Subcutaneous abdominal adipose tissue (tissue), 5 donors: ENCODE results near the gene NSMCE1.

Source experiments
- H3K27ac ChIP-seq: one replicate; pipeline ENCODE4 v1.7.0; 2013; ENCODE audit warnings: low read depth, mild to moderate bottlenecking, inconsistent platforms, low read length, moderate library complexity
- H3K27me3 ChIP-seq, 5 donors: one replicate each; pipeline ENCODE4 v1.7.0; 2013; ENCODE audit warnings: low read length in 5 of 5, inconsistent platforms in 1 of 5; ENCODE audit not compliant: control insufficient read depth in 5 of 5, insufficient read depth in 4 of 5
- H3K36me3 ChIP-seq, 5 donors: one replicate each; pipeline ENCODE4 v1.7.0; 2013; ENCODE audit warnings: low read length in 5 of 5; ENCODE audit not compliant: control insufficient read depth in 5 of 5, insufficient read depth in 5 of 5
- H3K4me1 ChIP-seq, 5 donors: one replicate each; pipeline ENCODE4 v1.7.0; 2013; ENCODE audit warnings: low read length in 5 of 5, mild to moderate bottlenecking in 3 of 5, moderate library complexity in 1 of 5; ENCODE audit not compliant: control insufficient read depth in 5 of 5, insufficient read depth in 5 of 5
- H3K4me3 ChIP-seq, 5 donors: one replicate each; pipeline ENCODE4 v1.7.0; 2013; ENCODE audit warnings: low read length in 5 of 5, low read depth in 1 of 5
- H3K9ac ChIP-seq, 5 donors: one replicate each; pipeline ENCODE4 v1.7.0; 2013; ENCODE audit warnings: low read length in 5 of 5, mild to moderate bottlenecking in 4 of 5, moderate library complexity in 3 of 5
- H3K9me3 ChIP-seq, 5 donors: one replicate each; pipeline ENCODE4 v1.7.0; 2013; ENCODE audit warnings: low read length in 5 of 5; ENCODE audit not compliant: control insufficient read depth in 5 of 5
- donor health status: healthy.
- donor health status: healthy.
- donor health status: healthy.
- donor health status: healthy.
- donor health status: healthy.

Gene NSMCE1

GRCh38 chr16:27220527-27220926, 48.0 kb downstream of the NSMCE1 start:
- Histone ChIP-seq H3K27ac (no peak overlapping the region), H3K4me3 (no peak overlapping the region), H3K9me3 (no peaks in the 10 kb centered on the region), H3K36me3 (peaks cover 0 to 57% (median 29%) of the 10 kb centered on the region in 5 donors), H3K4me1 (peaks cover 0 to 19% (median 13%) of the 10 kb centered on the region in 5 donors), H3K27me3 (no peaks in the 10 kb centered on the region), H3K9ac (no peak overlapping the region)

- H3K4me3 ChIP-seq = no peak overlapping the region
- no peak overlapping the region for H3K27ac ChIP-seq
- H3K36me3 ChIP-seq = peaks cover 0 to 57% (median 26%) of the 10 kb centered on the region in 5 donors
- no peaks in the 10 kb centered on the region for H3K27me3 ChIP-seq
- H3K4me1 ChIP-seq = peaks cover 0 to 19% (median 13%) of the 10 kb centered on the region in 5 donors
- H3K9me3 ChIP-seq = no peaks in the 10 kb centered on the region
- H3K9ac ChIP-seq = no peak overlapping the region
These were observed 48.5 kb downstream of the NSMCE1 start for GRCh38 chr16:27220120-27220519.

- Histone ChIP-seq H3K4me1 (peaks cover 0 to 19% (median 13%) of the 10 kb centered on the region in 5 donors), H3K9me3 (no peaks in the 10 kb centered on the region), H3K4me3 (no peak overlapping the region), H3K27me3 (no peaks in the 10 kb centered on the region), H3K36me3 (peaks cover 0 to 57% (median 16%) of the 10 kb centered on the region in 5 donors), H3K27ac (no peak overlapping the region), H3K9ac (no peak overlapping the region)
These were observed 49.4 kb downstream of the NSMCE1 start for GRCh38 chr16:27219161-27219560.

GRCh38 chr16:27218756-27219155, 49.8 kb downstream of the NSMCE1 start:
- Histone ChIP-seq H3K9ac (no peak overlapping the region), H3K27me3 (no peaks in the 10 kb centered on the region), H3K9me3 (no peaks in the 10 kb centered on the region), H3K4me1 (peaks cover 0 to 19% (median 13%) of the 10 kb centered on the region in 5 donors), H3K27ac (no peak overlapping the region), H3K36me3 (peaks cover 0 to 53% (median 16%) of the 10 kb centered on the region in 5 donors), H3K4me3 (no peak overlapping the region)

- Histone ChIP-seq H3K36me3 (peaks cover 0 to 51% (median 16%) of the 10 kb centered on the region in 5 donors), H3K9ac (no peak overlapping the region)
These were observed 51.3 kb downstream of the NSMCE1 start for GRCh38 chr16:27217256-27217655.

GRCh38 chr16:27216297-27216885, 52.2 kb downstream of the NSMCE1 start:
- no peak overlapping the region for H3K4me3 ChIP-seq
- no peak overlapping the region for H3K9ac ChIP-seq
- peaks cover 0 to 53% (median 17%) of the 10 kb centered on the region in 5 donors for H3K36me3 ChIP-seq
- H3K27ac ChIP-seq = no peak overlapping the region
- no peaks in the 10 kb centered on the region for H3K9me3 ChIP-seq
- no peaks in the 10 kb centered on the region for H3K4me1 ChIP-seq
- H3K27me3 ChIP-seq = no peaks in the 10 kb centered on the region

More at GRCh38 chr16:27217256-27217655, 51.3 kb downstream of the NSMCE1 start:
- no peaks in the 10 kb centered on the region for H3K9me3 ChIP-seq
- no peaks in the 10 kb centered on the region for H3K27me3 ChIP-seq
- no peak overlapping the region for H3K27ac ChIP-seq
- peaks cover 0 to 5% (median 4%) of the 10 kb centered on the region in 5 donors for H3K4me1 ChIP-seq
- H3K4me3 ChIP-seq = no peak overlapping the region

- no peaks in the 10 kb centered on the region for H3K27me3 ChIP-seq
- H3K9me3 ChIP-seq = no peaks in the 10 kb centered on the region
- H3K36me3 ChIP-seq = peaks cover 0 to 54% (median 24%) of the 10 kb centered on the region in 5 donors
- no peaks in the 10 kb centered on the region for H3K4me1 ChIP-seq
- H3K9ac ChIP-seq = no peak overlapping the region
- H3K4me3 ChIP-seq = no peak overlapping the region
- H3K27ac ChIP-seq = no peak overlapping the region
These were observed 52.9 kb downstream of the NSMCE1 start for GRCh38 chr16:27215660-27216059.

- H3K9me3 ChIP-seq = no peaks in the 10 kb centered on the region
- peaks cover 0 to 55% (median 33%) of the 10 kb centered on the region in 5 donors for H3K36me3 ChIP-seq
- no peak overlapping the region for H3K27ac ChIP-seq
- H3K4me1 ChIP-seq = no peaks in the 10 kb centered on the region
- H3K4me3 ChIP-seq = no peak overlapping the region
- no peaks in the 10 kb centered on the region for H3K27me3 ChIP-seq
- H3K9ac ChIP-seq = no peak overlapping the region
These were observed 54.2 kb downstream of the NSMCE1 start for GRCh38 chr16:27214084-27214961.

- Histone ChIP-seq H3K9me3 (no peaks in the 10 kb centered on the region), H3K27me3 (no peaks in the 10 kb centered on the region), H3K4me1 (no peaks in the 10 kb centered on the region), H3K9ac (no peak overlapping the region), H3K36me3 (peaks cover 0 to 42% (median 25%) of the 10 kb centered on the region in 5 donors), H3K27ac (no peak overlapping the region), H3K4me3 (no peak overlapping the region)
These were observed 57.5 kb downstream of the NSMCE1 start for GRCh38 chr16:27211026-27211425.

GRCh38 chr16:27210174-27210573, 58.4 kb downstream of the NSMCE1 start:
- Histone ChIP-seq H3K27ac (no peak overlapping the region), H3K4me3 (no peak overlapping the region), H3K36me3 (peaks cover 0 to 33% (median 20%) of the 10 kb centered on the region in 5 donors), H3K9ac (no peak overlapping the region), H3K4me1 (no peaks in the 10 kb centered on the region), H3K9me3 (no peaks in the 10 kb centered on the region), H3K27me3 (no peaks in the 10 kb centered on the region)
